NCI-H345 treated with DMSO at 0.1 percent for 48 hours (cell line): ENCODE results near the gene HIPK2.

ENCODE experiments used
- DNase-seq: peaks from one replicate; lab custom pipeline; 2025; ENCODE audit not compliant: unreplicated experiment; lab: John Stamatoyannopoulos, UW

The HIPK2 gene

GRCh38 chr7:139523968-139524815 is 253.6 kb downstream of the HIPK2 start:
- DNase-seq, result no peak

- DNase-seq, result no peak
Measured at GRCh38 chr7:139523199-139523941, 254.4 kb downstream of the HIPK2 start, which contains the start of gene CLEC2L. Gene CLEC2L, plus strand, starts transcription at chr7:139523685. Its CDS starts 243 bp downstream, at chr7:139523928.

- DNase-seq, result no peak
Measured at GRCh38 chr7:139522830-139523198, 255.0 kb downstream of the HIPK2 start.

- DNase-seq, result no peak
Measured at GRCh38 chr7:139521439-139521838, 256.4 kb downstream of the HIPK2 start.

GRCh38 chr7:139515266-139515665 is 262.5 kb downstream of the HIPK2 start:
- DNase-seq, result no peak
